ENCODE results near the gene SH2D1A.

DNA sequence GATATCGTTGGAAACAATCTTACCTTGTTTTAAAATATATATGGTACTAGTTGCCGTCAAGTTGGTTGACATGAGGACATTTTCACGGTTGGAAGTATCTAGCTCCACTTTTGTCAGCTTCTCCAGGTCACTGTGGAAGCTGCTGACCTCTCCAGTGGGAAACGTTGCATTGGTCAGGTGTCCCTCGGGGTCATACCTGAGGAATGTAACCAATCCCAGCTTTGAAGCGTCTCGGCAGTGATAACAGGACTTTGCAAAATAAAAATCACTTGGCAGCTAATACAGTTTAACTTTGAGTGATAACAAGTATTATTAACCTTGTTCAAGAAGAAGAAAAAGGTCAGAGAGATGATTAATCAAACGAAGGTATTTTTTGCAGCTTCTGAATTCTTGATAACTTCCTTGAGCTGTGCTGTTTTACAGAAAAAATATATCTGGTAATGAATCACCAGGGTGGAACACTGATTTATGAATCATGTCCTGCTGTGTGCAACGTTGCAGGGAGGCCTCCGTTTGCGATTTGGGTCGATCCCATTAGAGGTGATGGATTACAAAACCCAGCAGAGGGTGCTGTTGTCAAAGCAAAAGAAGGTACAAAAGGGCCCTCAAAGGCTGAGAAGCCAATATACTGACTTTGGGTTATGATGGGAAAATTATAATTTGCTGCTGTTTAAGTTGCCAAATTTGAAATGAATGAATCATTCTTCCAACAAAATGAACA, 60.1 kb downstream of the SH2D1A start:
- TF ChIP-seq ZNF8 (CRISPR knock-in tag; IDR thresholded peaks at IDR 0.05) (no peak), ZNF565 (CRISPR knock-in tag; conservative IDR thresholded peaks at IDR 0.05; ENCODE audit: low read depth) (no peak), ESRRG (CRISPR knock-in tag; IDR thresholded peaks at IDR 0.05) (no peak), GLIS3 (CRISPR knock-in tag; IDR thresholded peaks at IDR 0.05) (no peak), ZFP3 (CRISPR knock-in tag; IDR thresholded peaks at IDR 0.05) (no peak), ZNF70 (CRISPR knock-in tag; IDR thresholded peaks at IDR 0.05) (no peak), BACH2 (CRISPR knock-in tag; IDR thresholded peaks at IDR 0.05; ENCODE audit: borderline replicate concordance) (no peak), TCF4 (CRISPR knock-in tag; IDR thresholded peaks at IDR 0.05; ENCODE audit: borderline replicate concordance) (no peak), RARB (CRISPR knock-in tag; IDR thresholded peaks at IDR 0.05) (no peak), ZFP30 (CRISPR knock-in tag; IDR thresholded peaks at IDR 0.05) (no peak)
- TF ChIP-seq, protein P1, sequence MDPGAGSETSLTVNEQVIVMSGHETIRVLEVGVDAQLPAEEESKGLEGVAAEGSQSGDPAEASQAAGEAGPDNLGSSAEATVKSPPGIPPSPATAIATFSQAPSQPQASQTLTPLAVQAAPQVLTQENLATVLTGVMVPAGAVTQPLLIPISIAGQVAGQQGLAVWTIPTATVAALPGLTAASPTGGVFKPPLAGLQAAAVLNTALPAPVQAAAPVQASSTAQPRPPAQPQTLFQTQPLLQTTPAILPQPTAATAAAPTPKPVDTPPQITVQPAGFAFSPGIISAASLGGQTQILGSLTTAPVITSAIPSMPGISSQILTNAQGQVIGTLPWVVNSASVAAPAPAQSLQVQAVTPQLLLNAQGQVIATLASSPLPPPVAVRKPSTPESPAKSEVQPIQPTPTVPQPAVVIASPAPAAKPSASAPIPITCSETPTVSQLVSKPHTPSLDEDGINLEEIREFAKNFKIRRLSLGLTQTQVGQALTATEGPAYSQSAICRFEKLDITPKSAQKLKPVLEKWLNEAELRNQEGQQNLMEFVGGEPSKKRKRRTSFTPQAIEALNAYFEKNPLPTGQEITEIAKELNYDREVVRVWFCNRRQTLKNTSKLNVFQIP (CRISPR knock-in tag; IDR thresholded peaks at IDR 0.05; ENCODE audit: borderline replicate concordance, low read depth), result no peak
- TF ChIP-seq, protein P2, sequence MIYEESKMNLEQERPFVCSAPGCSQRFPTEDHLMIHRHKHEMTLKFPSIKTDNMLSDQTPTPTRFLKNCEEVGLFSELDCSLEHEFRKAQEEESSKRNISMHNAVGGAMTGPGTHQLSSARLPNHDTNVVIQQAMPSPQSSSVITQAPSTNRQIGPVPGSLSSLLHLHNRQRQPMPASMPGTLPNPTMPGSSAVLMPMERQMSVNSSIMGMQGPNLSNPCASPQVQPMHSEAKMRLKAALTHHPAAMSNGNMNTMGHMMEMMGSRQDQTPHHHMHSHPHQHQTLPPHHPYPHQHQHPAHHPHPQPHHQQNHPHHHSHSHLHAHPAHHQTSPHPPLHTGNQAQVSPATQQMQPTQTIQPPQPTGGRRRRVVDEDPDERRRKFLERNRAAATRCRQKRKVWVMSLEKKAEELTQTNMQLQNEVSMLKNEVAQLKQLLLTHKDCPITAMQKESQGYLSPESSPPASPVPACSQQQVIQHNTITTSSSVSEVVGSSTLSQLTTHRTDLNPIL (CRISPR knock-in tag; IDR thresholded peaks at IDR 0.05; ENCODE audit: low read depth), result no peak
- TF ChIP-seq, protein P3, sequence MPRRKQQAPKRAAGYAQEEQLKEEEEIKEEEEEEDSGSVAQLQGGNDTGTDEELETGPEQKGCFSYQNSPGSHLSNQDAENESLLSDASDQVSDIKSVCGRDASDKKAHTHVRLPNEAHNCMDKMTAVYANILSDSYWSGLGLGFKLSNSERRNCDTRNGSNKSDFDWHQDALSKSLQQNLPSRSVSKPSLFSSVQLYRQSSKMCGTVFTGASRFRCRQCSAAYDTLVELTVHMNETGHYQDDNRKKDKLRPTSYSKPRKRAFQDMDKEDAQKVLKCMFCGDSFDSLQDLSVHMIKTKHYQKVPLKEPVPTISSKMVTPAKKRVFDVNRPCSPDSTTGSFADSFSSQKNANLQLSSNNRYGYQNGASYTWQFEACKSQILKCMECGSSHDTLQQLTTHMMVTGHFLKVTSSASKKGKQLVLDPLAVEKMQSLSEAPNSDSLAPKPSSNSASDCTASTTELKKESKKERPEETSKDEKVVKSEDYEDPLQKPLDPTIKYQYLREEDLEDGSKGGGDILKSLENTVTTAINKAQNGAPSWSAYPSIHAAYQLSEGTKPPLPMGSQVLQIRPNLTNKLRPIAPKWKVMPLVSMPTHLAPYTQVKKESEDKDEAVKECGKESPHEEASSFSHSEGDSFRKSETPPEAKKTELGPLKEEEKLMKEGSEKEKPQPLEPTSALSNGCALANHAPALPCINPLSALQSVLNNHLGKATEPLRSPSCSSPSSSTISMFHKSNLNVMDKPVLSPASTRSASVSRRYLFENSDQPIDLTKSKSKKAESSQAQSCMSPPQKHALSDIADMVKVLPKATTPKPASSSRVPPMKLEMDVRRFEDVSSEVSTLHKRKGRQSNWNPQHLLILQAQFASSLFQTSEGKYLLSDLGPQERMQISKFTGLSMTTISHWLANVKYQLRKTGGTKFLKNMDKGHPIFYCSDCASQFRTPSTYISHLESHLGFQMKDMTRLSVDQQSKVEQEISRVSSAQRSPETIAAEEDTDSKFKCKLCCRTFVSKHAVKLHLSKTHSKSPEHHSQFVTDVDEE (CRISPR knock-in tag; IDR thresholded peaks at IDR 0.05), result no peak
